ENCODE data around the gene WNT11. TPM values are rescaled to one million over a fixed set of nuclear protein-coding genes. Genes with fewer than 3 reads are reported as not detected.

The WNT11 gene
- under 1 TPM; 0.53 to 0.62 TPM for total RNA-seq
- 0.85 TPM for polyA plus RNA-seq (2013, experiment 1 of 2)
- 0.37 TPM for polyA plus RNA-seq (2013, experiment 2 of 2)
- long read RNA-seq, experiment 1 = 0 reads
- long read RNA-seq, experiment 2 = 0 reads
- long read RNA-seq, experiment 3, transcript WNT11-201 (5 exons, 1,930 nt) = major isoform, 6 of 7 reads
- long read RNA-seq, experiment 3, partial matches to known transcripts = 0 of 7 reads
- long read RNA-seq, experiment 3, other reads (novel, unspliced or antisense) = 1 of 7 reads
- long read RNA-seq, experiment 4 = 0 reads

DNA sequence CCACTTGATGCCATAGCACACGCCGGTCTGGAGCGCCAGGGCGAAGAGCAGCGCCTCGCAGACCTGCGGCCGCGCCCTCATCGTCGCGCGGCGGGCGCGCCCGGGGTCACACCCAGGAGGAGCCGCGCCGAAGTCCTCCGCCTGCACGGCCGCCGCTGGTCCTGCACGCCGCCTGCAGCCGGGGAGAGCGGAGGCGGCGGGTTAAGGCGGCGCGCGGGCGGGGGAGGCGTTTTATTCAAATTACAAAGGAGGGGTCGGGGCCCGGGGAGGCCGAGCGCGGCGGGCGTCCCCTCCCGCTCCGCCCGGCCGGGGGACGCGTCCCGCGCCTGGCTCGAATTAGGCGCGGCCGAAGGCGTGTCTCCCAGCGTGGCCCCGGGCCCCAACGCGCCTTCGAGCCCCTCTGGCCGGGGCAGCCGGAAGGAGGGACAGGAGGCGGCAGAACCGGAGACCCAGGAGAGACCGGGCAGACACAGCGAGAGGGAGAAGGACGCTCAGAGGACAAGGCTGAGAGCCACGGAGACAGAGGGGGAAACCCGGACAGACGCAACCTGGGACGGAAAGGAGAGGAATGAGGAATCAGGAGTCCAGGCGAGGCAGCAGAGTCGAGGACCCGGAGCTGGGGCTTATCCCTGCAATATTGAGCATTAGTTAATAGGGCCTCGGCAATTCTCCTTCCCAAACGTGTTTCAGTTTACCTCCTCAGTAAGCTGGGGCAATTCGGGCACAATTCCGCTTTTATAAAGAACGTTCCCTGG, at the start of gene WNT11:
TSS of gene WNT11 (minus strand) at position 176 of the 755 bp plus-strand sequence. CDS start at position 81, 95 bp downstream.
- H3K36me3 ChIP-seq (ENCODE audit: control insufficient read depth, insufficient read depth, low read length) = no peaks in the 10 kb centered on the region
- Mint-ChIP-seq H3K27ac (no peak within 1 kb of the TSS), H3K9me3 (no peaks in the 10 kb centered on the region), H3K4me3 (peak within 1 kb of the TSS; percentile 56), H3K27me3 (ENCODE audit: insufficient read depth) (peaks cover 93% of the 10 kb centered on the region), H3K36me3 (ENCODE audit: low read depth) (no peaks in the 10 kb centered on the region), H3K4me1 (peaks cover 14% of the 10 kb centered on the region)
- 1 to 5% methylated on average over 26 to 78 of the region's 80 CpGs for WGBS, 2 experiments (ENCODE audit: insufficient coverage in 1 of 2, insufficient read length in 1 of 2)
- peak within 1 kb of the TSS; percentile 74 for H3K4me3 ChIP-seq (ENCODE audit: low read length)
- H3K9ac ChIP-seq (ENCODE audit: extremely low read depth, low read length, poor library complexity, severe bottlenecking) = no peak within 1 kb of the TSS
- H3K27me3 ChIP-seq (ENCODE audit: control insufficient read depth, insufficient read depth, low read length, poor library complexity, severe bottlenecking) = peaks cover 87% of the 10 kb centered on the region
- H3K4me1 ChIP-seq (ENCODE audit: control insufficient read depth, insufficient read depth, low read length) = peaks cover 2% of the 10 kb centered on the region
- no peaks in the 10 kb centered on the region for H3K9me3 ChIP-seq (ENCODE audit: control insufficient read depth, low read length)
- H3K27ac ChIP-seq (ENCODE audit: low read depth, low read length) = no peak within 1 kb of the TSS
- peak; percentile 81 for DNase-seq
- TF ChIP-seq, protein P1, sequence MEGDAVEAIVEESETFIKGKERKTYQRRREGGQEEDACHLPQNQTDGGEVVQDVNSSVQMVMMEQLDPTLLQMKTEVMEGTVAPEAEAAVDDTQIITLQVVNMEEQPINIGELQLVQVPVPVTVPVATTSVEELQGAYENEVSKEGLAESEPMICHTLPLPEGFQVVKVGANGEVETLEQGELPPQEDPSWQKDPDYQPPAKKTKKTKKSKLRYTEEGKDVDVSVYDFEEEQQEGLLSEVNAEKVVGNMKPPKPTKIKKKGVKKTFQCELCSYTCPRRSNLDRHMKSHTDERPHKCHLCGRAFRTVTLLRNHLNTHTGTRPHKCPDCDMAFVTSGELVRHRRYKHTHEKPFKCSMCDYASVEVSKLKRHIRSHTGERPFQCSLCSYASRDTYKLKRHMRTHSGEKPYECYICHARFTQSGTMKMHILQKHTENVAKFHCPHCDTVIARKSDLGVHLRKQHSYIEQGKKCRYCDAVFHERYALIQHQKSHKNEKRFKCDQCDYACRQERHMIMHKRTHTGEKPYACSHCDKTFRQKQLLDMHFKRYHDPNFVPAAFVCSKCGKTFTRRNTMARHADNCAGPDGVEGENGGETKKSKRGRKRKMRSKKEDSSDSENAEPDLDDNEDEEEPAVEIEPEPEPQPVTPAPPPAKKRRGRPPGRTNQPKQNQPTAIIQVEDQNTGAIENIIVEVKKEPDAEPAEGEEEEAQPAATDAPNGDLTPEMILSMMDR (conservative IDR thresholded peaks at IDR 0.05) = no peak

DNA sequence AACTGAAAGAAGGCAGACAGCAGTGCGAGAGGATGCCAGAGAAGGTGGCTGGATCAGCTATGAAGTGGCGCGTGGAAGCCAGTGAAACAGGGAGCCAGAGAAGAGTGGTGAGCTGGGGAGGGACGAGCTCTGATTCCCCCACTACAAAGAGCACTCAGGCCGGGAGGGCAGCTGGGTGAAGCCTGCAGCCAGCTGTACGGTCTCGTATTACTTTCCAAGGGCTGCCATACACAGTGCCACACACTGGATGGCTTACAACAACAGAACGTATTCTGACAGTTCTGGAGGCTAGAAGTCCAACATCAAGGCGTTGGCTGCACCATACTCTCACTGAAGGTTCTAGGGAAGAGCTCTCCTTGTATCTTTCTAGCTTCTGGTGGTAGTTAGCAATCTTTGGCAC, 47.1 kb upstream of the WNT11 start:
- Mint-ChIP-seq H3K27me3 (ENCODE audit: insufficient read depth) (peaks cover 30% of the 10 kb centered on the region), H3K27ac (no peak overlapping the region), H3K36me3 (ENCODE audit: low read depth) (no peaks in the 10 kb centered on the region), H3K4me1 (peaks cover 4% of the 10 kb centered on the region), H3K4me3 (no peak overlapping the region), H3K9me3 (no peaks in the 10 kb centered on the region)
- H3K27me3 ChIP-seq (ENCODE audit: control insufficient read depth, insufficient read depth, low read length, poor library complexity, severe bottlenecking) = no peaks in the 10 kb centered on the region
- WGBS, 2 experiments (ENCODE audit: insufficient coverage in 1 of 2, insufficient read length in 1 of 2) = 90% methylated on average over 9 of the region's 9 CpGs
- no peak overlapping the region for H3K27ac ChIP-seq (ENCODE audit: low read depth, low read length)
- H3K4me1 ChIP-seq (ENCODE audit: control insufficient read depth, insufficient read depth, low read length) = no peaks in the 10 kb centered on the region
- H3K4me3 ChIP-seq (ENCODE audit: low read length) = no peak overlapping the region
- H3K36me3 ChIP-seq (ENCODE audit: control insufficient read depth, insufficient read depth, low read length) = no peaks in the 10 kb centered on the region
- DNase-seq = no peak
- H3K9me3 ChIP-seq (ENCODE audit: control insufficient read depth, low read length) = no peaks in the 10 kb centered on the region
- H3K9ac ChIP-seq (ENCODE audit: extremely low read depth, low read length, poor library complexity, severe bottlenecking) = no peak overlapping the region
- TF ChIP-seq, protein P1 (conservative IDR thresholded peaks at IDR 0.05) = no peak

DNA sequence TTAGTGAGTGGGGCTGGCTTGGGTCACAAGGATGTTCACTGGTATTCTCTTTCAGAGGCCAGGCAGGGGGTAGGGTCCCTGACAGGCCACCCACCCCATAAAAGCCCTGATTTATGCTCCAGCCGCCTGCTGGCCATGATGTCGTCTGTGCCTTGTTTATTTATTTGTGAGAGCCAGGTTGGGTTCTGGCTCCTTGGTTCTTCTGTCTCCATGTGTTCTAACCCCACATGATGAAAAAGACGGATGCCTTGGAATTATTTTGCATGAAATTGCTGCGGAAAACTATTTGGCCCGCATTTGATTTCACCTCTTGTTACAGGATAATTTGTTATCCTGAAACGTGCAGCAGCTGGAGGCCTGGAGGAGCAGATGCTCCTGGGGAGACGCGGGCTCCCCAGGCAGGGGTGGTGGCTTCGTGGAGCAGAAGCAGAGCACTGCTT, 46.3 kb upstream of the WNT11 start:
- Histone ChIP-seq H3K27me3 (ENCODE audit: control insufficient read depth, insufficient read depth, low read length, poor library complexity, severe bottlenecking) (no peaks in the 10 kb centered on the region), H3K36me3 (ENCODE audit: control insufficient read depth, insufficient read depth, low read length) (no peaks in the 10 kb centered on the region), H3K4me1 (ENCODE audit: control insufficient read depth, insufficient read depth, low read length) (no peaks in the 10 kb centered on the region), H3K9ac (ENCODE audit: extremely low read depth, low read length, poor library complexity, severe bottlenecking) (no peak overlapping the region), H3K9me3 (ENCODE audit: control insufficient read depth, low read length) (no peaks in the 10 kb centered on the region), H3K4me3 (ENCODE audit: low read length) (no peak overlapping the region), H3K27ac (ENCODE audit: low read depth, low read length) (no peak overlapping the region)
- Mint-ChIP-seq H3K4me3 (no peak overlapping the region), H3K36me3 (ENCODE audit: low read depth) (no peaks in the 10 kb centered on the region), H3K27me3 (ENCODE audit: insufficient read depth) (peaks cover 29% of the 10 kb centered on the region), H3K27ac (no peak overlapping the region), H3K9me3 (no peaks in the 10 kb centered on the region), H3K4me1 (peaks cover 4% of the 10 kb centered on the region)
- 76 to 85% methylated on average over 5 to 9 of the region's 9 CpGs for WGBS, 2 experiments (ENCODE audit: insufficient coverage in 1 of 2, insufficient read length in 1 of 2)
- DNase-seq = no peak
- TF ChIP-seq, protein P1 (conservative IDR thresholded peaks at IDR 0.05) = peak; percentile 23

Data from endodermal cell (in vitro differentiated cells).